ENCODE results near the gene PLEKHF1. TPM values are rescaled to one million over a fixed set of nuclear protein-coding genes. Genes with fewer than 3 reads are reported as not detected.

PLEKHF1 gene
- total and polyA plus RNA-seq, 7 donors, result 5.1 to 119 (median 60.2) TPM

DNA sequence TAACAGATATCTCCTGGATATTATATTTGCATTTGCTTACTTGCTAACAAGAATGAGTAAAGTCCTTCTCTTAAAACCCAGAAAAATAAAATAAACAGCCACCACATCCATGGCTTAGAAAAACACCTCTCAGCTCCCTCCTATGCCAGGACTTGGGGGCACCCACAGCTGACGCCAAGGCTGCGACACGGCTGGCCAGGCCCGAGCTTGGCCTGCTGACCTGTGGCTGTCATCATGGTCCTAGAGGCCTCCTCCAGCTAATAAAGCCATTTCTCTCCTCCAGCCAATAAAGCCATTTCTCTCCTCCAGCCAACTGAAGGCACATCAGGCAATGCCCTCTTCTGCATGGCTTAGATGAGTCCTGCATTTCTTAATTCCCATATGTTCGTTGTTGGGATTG, 28.9 kb downstream of the PLEKHF1 start:
- Histone ChIP-seq H3K4me3 (no peak overlapping the region), H3K36me3 (ENCODE audit: insufficient read depth in 1 of 2, low read depth in 1 of 2) (no peaks in the 10 kb centered on the region), H3K9me3 (peaks cover 9% of the 10 kb centered on the region), H3K27me3 (ENCODE audit: insufficient read depth in 3 of 3, low read length in 2 of 3) (no peaks in the 10 kb centered on the region), H3K27ac (peak overlapping the region; percentile 46), H3K4me1 (peaks cover 9% of the 10 kb centered on the region)
- intact Hi-C loops (cut with DNase I), result loop anchor here (1.0 to 2.0 kb wide), 3 partner anchors 21 to 29 kb away; partner anchors contain the start of genes C19orf12 (in 1 of the 2) and PLEKHF1 (in 1 of the 2)
- TF ChIP-seq, protein P1, sequence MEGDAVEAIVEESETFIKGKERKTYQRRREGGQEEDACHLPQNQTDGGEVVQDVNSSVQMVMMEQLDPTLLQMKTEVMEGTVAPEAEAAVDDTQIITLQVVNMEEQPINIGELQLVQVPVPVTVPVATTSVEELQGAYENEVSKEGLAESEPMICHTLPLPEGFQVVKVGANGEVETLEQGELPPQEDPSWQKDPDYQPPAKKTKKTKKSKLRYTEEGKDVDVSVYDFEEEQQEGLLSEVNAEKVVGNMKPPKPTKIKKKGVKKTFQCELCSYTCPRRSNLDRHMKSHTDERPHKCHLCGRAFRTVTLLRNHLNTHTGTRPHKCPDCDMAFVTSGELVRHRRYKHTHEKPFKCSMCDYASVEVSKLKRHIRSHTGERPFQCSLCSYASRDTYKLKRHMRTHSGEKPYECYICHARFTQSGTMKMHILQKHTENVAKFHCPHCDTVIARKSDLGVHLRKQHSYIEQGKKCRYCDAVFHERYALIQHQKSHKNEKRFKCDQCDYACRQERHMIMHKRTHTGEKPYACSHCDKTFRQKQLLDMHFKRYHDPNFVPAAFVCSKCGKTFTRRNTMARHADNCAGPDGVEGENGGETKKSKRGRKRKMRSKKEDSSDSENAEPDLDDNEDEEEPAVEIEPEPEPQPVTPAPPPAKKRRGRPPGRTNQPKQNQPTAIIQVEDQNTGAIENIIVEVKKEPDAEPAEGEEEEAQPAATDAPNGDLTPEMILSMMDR (IDR thresholded peaks at IDR 0.05), result no peak
- 59 to 69% (median 62%) methylated on average over 5 of the region's 5 CpGs for WGBS, 3 donors
- DNase-seq (peak in 1 of 2 donors; percentile 54), ATAC-seq (peak in 2 of 4 donors; percentile 2)

DNA sequence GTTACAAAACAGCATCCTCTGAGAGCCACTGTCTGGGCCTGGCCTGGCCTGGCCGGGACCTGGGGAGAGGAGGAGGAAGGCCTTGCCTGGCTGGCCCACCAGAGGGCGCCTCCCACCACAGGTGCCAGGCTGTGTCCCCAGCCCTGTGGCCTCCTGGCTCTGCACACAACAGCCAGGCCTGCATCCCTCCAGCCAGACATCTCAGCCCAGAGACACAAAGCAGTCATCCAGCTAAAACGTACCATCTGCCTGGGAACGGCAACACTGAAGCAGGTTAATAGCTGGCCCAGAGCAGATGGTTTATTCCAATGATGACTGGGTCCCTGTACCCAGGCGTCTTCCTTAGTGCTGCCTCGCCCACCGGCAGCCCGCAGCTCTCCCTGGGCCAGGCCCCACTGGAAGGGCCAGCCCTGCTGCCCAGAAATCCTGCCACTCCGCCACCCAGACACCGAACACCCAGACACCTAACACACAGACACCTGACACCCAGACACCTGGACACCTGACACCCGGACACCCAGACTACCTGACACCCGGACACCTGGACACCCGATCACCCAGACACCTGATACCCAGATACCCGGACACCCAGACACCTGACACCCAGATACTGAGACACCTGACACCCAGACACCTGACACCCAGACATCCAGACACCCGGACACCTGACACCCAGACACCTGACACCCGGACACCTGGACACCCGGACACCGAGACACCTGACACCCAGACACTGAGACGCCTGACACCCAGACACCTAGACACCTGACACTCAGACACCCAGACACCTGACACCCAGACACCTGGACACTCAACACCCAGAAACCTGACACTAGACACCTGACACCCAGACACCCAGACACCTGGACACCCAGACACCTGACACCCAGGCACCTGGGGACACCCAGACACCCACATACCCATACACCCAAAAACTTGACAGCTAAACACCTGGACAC, 29.7 kb downstream of the PLEKHF1 start:
- Histone ChIP-seq H3K36me3 (ENCODE audit: insufficient read depth in 1 of 2, low read depth in 1 of 2) (no peaks in the 10 kb centered on the region), H3K9me3 (peaks cover 9% of the 10 kb centered on the region), H3K27me3 (ENCODE audit: insufficient read depth in 3 of 3, low read length in 2 of 3) (no peaks in the 10 kb centered on the region), H3K4me3 (no peak overlapping the region), H3K27ac (peak overlapping the region; percentile 46), H3K4me1 (peaks cover 9% of the 10 kb centered on the region)
- DNase-seq (peak; percentile 92 to 95), ATAC-seq (peak; percentile 92 to 96 (median 94))
- 32 to 45% (median 41%) methylated on average over 19 of the region's 19 CpGs for WGBS, 3 donors
- TF ChIP-seq, protein P1 (IDR thresholded peaks at IDR 0.05), result peak; percentile 91
- intact Hi-C loops (cut with DNase I), result loop anchor here (1.0 to 2.0 kb wide), 3 partner anchors 20 to 30 kb away; partner anchors contain the start of genes C19orf12 (in 1 of the 2) and PLEKHF1 (in 1 of the 2)

DNA sequence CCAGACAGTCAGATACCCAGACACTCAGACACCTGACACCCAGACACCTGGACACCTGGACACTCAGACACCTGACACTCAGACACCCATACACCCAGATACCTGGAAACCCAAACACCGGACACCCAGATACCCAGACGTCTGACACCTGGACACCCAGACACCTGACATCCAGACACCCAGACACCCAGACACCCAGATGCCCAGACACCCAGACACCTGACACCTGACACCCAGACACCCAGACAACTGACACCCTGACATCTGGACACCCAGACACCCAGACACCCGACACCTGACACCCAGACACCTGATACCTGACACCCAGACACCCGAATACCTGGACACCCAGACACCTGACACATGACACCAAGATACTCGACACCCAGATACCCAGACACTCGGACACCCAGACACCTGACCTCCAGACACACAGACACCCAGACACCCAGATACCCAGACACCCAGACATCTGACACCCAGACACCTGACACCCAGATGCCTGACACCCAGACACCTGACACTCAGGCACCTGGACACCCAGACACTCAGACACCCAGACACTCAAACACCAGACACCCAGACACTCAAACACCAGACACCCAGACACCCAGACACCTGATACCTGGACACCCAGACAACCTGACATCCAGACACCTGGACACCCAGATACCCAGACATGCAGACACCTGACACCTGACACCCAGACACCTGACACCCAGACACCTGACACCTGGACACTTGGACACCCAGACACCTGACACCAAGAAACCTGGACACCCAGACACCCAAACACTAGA, 30.7 kb downstream of the PLEKHF1 start:
- Histone ChIP-seq H3K4me3 (no peak overlapping the region), H3K36me3 (ENCODE audit: insufficient read depth in 1 of 2, low read depth in 1 of 2) (peaks cover 0 to under 1% of the 10 kb centered on the region in 2 donors), H3K9me3 (no peaks in the 10 kb centered on the region), H3K4me1 (peaks cover 9% of the 10 kb centered on the region), H3K27ac (no peak overlapping the region), H3K27me3 (ENCODE audit: insufficient read depth in 3 of 3, low read length in 2 of 3) (no peaks in the 10 kb centered on the region)
- intact Hi-C loops (cut with DNase I), result loop anchor here (2.0 kb wide), 2 partner anchors 19 to 31 kb away; partner anchors contain the start of genes C19orf12 (in 1 of the 2) and PLEKHF1 (in 1 of the 2)
- ATAC-seq, result no peak
- WGBS, 3 donors, result 43 to 64% (median 51%) methylated on average over 6 of the region's 6 CpGs
- DNase-seq, result peak in 1 of 2 donors; percentile 42
- TF ChIP-seq, protein P1 (IDR thresholded peaks at IDR 0.05), result no peak

DNA sequence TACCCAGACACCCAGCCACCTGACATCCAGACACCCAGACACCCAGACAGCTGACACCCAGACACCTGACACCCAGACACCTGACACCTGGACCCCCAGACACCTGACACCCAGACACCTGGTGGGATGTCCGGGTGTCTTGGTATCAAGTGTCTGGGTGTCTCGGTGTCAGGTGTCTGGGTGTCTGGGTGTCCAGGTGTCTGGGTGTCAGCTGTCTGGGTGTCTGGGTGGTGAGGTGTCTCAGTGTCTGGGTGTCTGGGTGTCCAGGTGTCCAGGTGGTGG, 31.2 kb downstream of the PLEKHF1 start:
- WGBS, 3 donors, result 42 to 66% (median 58%) methylated on average over 2 of the region's 2 CpGs
- no peaks in the 10 kb centered on the region for H3K9me3 ChIP-seq
- intact Hi-C loops (cut with DNase I), result no loop called here
- ATAC-seq (no peak), DNase-seq (no peak)
- H3K36me3 ChIP-seq (ENCODE audit: insufficient read depth in 1 of 2, low read depth in 1 of 2), result peaks cover 0 to 6% of the 10 kb centered on the region in 2 donors
- H3K4me1 ChIP-seq, result peaks cover 9% of the 10 kb centered on the region
- H3K27me3 ChIP-seq (ENCODE audit: insufficient read depth in 3 of 3, low read length in 2 of 3), result no peaks in the 10 kb centered on the region
- no peak overlapping the region for H3K27ac ChIP-seq
- no peak overlapping the region for H3K4me3 ChIP-seq
- TF ChIP-seq, protein P1 (IDR thresholded peaks at IDR 0.05), result no peak
